GM18861 (cell line): Measurements from ENCODE around the gene ISM1.
A peak's percentile ranks its signal among the peaks of the same experiment; 100 is the strongest.

Experiments
- ATAC-seq: cut with Tn5 transposase; IDR thresholded peaks from one replicate; pipeline ENCODE4 v1.9.1; 2021; ENCODE audit not compliant: unreplicated experiment

ISM1 gene

GRCh38 chr20:13220904-13221297 is at the start of gene ISM1:
ISM1 (plus strand) TSS chr20:13221274; CDS start chr20:13221777, 503 bp downstream.
- ATAC-seq: no peak

- ATAC-seq: no peak
Measured at GRCh38 chr20:13173201-13173600, 47.9 kb upstream of the ISM1 start.

DNA sequence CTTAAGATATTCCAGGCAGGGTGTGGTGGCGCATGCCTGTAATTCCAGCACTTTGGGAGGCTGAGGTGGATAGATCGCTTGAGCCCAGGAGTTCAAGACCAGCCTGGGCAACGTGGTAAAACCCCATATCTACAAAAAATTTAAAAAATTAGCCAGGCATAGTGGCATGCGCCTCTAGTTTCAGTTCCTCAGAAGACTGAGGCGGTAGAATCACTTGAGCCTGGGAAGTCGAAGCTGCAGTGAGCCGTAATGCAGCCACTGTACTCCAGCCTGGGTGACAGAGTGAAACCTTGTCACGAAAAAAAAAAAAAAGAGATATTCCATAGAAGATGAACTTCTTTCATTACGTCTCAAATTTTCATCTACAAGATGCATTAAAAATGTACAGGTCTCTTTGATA is 46.7 kb upstream of the ISM1 start:
- ATAC-seq: peak; percentile 90

DNA sequence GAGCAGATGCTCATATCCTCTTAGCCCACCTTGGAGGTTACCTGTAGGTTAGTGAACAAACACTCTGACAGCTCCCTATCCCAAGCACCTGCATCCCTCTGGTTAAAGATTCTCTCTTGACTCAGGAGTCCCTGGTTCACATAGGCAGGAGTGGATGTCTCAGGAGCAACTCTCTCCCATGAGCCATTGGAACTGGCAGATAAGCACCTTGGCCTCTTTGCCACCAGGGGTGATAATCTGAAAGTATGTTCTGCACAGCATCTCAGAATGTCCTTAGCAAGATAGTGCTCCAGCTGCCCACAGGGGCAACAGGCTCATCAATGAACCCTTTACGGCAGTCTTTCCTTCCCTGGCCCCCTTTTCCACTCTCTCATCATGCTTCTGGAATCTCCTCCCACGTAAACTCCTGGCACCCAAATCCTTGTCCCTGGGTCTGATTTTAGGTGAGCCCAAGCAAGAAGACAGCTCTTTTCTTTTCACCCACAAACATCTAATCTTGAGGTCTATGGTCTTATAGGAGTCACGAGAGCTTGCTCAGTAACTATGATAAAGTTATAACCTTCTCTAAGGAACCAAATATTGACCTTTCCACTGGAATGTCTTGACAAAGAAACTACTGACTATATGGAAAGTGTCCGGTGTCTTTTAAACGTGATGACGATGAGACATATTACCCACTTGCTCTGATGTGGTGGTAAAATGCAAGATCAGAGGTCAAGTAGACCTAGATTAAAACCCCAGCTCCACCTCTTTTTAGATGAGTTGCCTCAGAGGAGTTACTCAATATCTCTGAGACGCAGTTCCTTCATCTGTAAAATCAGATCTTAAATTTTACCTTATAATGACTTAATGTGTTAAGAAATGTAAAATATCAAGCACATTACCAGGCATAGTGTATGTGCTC is 39.8 kb upstream of the ISM1 start:
- no peak for ATAC-seq

- ATAC-seq: no peak
Measured at GRCh38 chr20:13183005-13183404, 38.1 kb upstream of the ISM1 start.

DNA sequence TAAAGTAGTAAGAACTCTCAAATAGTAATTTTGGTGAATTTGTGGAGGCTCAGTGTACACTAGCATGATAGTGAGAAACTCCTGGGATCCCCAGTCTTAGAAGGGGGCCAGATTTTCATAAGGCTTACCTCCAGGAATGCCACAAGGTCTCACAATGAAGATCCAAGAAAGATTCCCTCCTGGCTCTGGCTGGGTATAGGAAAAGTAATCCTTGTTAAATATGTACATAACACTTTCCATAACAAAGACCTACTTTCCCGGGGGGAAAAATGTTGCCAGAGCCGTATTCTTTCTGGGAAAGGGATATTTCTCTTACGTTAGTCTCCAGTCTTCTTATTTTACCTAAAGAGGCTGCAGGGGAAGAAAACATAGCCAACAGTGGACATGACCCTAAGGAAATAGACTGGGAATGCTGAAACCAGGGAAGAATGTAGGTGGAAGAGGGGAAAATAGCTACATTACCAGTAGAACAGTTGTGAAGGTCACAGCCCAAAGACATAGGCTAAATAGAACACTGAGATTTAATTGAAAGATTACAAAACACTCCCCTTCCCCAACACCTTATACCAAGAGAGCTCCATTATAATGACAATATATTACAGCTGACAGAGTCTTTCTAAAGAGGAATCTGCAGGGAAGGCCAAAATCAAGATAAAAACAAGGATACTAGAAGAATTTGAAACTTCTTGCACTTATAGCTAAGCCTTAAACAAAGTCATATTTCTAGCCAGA is 34.9 kb upstream of the ISM1 start:
- ATAC-seq: no peak

- no peak for ATAC-seq
Measured at GRCh38 chr20:13187899-13188298, 33.2 kb upstream of the ISM1 start.

DNA sequence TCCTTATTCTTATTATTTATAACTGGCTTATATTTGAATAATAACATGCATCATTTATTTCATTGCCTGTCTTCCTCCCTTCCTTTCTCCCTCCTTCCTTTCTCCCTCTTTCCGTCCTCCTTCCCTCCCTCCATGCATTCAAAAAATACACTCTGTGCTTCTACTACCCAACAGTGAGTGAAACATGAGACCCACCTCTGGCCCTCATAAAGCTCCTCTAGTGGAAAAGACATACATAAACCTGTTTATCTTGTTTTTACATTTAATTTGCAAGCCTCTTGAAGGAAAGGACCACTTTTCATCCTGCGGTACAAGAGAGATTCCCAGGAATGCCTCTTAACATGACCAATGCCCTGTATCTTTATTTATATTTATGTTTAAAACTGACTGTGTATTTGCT is 21.8 kb upstream of the ISM1 start:
- ATAC-seq: no peak

GRCh38 chr20:13200767-13201500 is 20.1 kb upstream of the ISM1 start:
- ATAC-seq: no peak

DNA sequence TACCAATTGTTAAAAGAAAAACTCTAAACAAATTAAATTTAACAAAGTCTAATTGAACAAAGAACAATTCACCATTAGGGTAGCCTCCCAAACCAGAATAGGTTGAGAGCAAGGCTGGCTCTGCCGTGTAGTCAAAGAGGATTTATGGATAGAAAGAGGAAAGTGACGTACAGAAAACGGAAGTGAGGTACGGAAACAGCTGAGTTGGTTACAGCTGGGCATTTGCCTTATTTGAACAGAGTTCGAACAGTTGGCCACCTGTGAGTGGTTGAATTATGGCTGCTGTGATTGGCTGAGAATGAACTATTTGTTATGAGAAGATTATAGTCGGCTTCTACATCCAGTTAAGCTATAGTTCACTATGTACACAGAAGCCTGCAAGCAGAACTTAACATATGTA is 18.5 kb upstream of the ISM1 start:
- no peak for ATAC-seq

DNA sequence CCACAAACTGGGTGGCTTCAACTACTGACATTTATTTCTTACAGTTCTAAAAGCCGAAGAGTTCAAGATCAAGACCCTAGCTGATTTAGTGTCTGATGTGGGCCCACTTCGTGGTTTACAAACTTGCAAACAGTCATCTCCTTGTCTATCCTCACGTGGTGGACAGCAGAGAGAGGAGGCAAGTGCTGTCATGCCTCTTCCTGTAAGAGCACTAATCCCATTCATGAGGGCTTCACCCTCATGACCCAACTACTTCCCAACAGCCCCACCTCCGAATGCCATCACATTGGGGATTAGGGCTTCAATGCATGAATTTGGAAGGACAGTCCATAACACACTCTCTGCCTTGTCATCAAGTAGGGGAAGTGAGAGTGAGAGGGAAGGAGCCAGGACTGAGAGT is 15.6 kb upstream of the ISM1 start:
- ATAC-seq: no peak

DNA sequence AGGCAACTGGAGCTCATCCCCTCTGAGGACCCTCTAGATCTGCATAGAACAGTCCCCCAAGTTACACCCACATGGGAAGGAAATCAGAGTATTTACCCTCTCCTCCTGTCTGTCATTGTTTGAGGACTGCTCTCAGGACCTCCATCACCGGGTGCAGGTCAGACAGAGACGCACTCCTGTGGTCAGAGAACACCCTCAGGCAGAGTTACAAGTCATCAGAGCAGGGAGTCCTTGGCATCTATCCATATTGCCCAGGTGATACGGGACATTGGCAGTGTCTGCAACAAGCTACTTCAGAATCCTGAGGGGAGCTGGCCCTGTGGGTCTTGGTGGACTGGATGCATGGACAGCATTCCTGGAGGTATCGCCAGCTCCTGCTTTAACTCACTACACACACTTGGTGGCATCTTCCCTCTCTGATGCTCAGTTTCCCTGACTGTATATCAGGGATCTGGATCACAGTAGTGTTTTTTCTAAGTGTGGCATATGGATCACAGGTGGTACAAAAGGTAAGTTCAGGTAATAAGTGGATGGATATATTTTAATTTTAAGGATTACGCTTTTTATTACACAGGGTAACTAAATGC is 15.1 kb upstream of the ISM1 start:
- no peak for ATAC-seq

GRCh38 chr20:13207016-13207415 is 14.1 kb upstream of the ISM1 start:
- no peak for ATAC-seq

- ATAC-seq: no peak
Measured at GRCh38 chr20:13211956-13212618, 9.0 kb upstream of the ISM1 start.

DNA sequence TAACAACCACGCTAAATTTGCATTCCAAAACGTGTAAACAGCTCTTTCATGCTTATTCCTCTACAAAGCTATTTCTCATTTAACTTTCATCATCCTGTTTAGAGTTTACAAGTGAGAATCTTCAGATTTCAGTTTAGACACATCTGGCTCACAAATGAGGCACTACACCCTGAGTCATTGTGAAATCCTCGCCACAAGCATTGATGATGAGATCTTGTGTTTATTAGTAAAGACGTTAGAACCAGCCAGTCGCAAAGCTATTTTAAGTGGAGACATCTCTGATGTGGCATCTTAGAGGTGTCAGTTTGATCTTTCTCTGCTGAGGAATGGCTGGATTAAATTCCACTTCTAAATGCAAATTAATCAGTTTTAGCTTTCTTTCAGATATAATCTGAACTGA is 8.3 kb upstream of the ISM1 start:
- no peak for ATAC-seq

- ATAC-seq: no peak
Measured at GRCh38 chr20:13213335-13213734, 7.7 kb upstream of the ISM1 start.

DNA sequence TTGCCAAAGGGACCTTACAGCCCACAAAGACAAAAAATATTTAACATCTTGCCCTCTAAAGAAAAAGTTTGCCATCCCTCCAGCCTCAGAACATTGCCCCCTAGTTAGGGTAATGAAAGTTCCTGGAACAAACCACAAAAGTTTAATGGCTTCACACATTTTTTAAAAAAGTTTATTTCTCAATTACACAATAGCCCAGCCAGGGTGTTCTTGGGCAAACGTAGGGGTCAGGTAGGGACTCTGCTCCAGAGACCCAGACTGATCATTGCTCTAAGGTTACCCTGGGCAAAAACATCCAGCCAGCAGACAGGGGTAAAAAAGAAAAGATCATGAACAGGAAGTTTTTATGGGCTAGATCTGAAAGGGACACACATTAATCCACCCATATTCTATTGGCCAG is 4.5 kb upstream of the ISM1 start:
- no peak for ATAC-seq

DNA sequence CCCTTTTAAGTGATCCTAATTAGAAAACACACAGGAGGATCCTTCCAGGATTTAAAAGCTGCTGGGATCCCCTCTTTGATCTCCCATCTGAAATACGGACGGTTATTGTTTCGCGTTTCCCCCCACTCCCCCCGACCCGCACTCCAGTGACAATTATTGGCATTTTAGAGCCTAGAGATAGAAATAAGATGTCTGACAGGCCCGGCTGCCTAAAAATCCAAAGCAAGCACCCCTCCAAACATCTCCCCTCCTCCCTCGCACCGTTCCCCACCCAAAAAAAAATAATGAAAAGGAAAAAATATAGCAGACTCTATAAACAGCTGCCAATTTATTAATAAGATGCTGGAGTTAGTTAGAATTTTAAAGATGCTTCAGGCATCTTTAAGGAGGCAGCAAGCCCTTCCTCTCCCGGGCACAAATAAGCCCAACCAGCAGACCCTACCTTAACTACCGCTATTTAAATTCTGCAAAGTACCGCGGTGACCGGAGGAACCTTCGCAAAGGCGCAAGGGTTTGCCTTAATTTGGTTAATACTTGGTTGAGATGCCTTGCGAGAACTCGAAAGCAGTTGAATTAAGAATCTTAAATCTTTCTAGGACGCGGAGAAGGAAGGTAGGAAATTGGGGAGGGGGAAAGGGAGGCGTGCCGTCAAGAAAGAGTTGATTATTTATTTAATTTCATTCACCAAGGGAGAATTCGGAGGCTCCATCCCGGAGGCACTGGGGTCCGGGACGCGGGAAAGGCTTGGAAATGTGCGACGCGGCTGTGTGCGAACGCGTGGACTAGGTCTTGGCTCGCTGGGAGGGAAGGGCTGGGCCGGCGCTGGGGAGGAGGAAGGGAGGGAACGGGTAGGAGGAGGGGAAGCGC is 1.5 kb upstream of the ISM1 start:
- no peak for ATAC-seq

- no peak for ATAC-seq
Measured at GRCh38 chr20:13220194-13220903, 725 bp upstream of the ISM1 start.
